K562 (cell line): ENCODE data around the gene PLOD1. TPM values are rescaled to one million over a fixed set of nuclear protein-coding genes. Genes with fewer than 3 reads are reported as not detected.
A peak's percentile ranks its signal among the peaks of the same experiment; 100 is the strongest.

Source experiments
- FUS ChIP-seq: fragments of 200-400 bp; formaldehyde crosslinking; optimal IDR thresholded peaks from 2 replicates; pipeline ENCODE3; 2017; ENCODE audit warnings: low read depth, low read length
- polyA plus RNA-seq, 8 experiments: library from polyadenylated mRNA; depleted of rRNA in 4 of 8; stranded (reverse) in 5 of 8; unstranded in 3 of 8; fragments of >200 nt; fragmentation: Nextera tagmentation in 2 of 8; fragmentation: Illumina TruSeq in 1 of 8; extraction: Ambion mirVana in 2 of 8; extraction: Trizol in 1 of 8; gene quantifications; 2 replicates each; pipeline versions ENCODE4 v1.2.1 to v1.2.3, GENCODE V29; 2011 to 2014; ENCODE audit warnings: inconsistent platforms in 1 of 8, missing spikeins in 1 of 8
- total RNA-seq, 7 experiments: library from RNA; depleted of rRNA in 6 of 7; stranded (reverse); fragments of >200 nt in 6 of 7; fragmentation: Illumina TruSeq in 2 of 7; extraction: Trizol in 2 of 7; gene quantifications; 2 replicates each; pipeline versions ENCODE4 v1.2.1 to v1.2.3, GENCODE V29; 2011 to 2021; ENCODE audit warnings: low replicate concordance in 1 of 7
- TF ChIP-seq, protein P1 (sequence below), 2 experiments: fragments of 450-650 bp in 1 of 2; sonication (generic) in 1 of 2; formaldehyde crosslinking in 1 of 2; IDR thresholded peaks; 2 replicates each; pipeline versions ENCODE4 v1.7.1 to v1.9.0; 2016 to 2022; ENCODE audit warnings: inconsistent platforms in 1 of 2, mild to moderate bottlenecking in 1 of 2, missing genetic modification reagents in 1 of 2
- TF ChIP-seq, protein P2 (sequence below), 3 experiments: IDR thresholded peaks in 2 of 3; conservative IDR thresholded peaks in 1 of 3; 2 replicates each; pipeline ENCODE4 v1.5.1; 2011 to 2012; ENCODE audit warnings: low read length in 3 of 3, mild to moderate bottlenecking in 3 of 3, control low read depth in 2 of 3, improper control_type of control experiment in 1 of 3, inconsistent platforms in 1 of 3, low read depth in 1 of 3, mixed read lengths in 1 of 3, moderate library complexity in 1 of 3; ENCODE audit not compliant: insufficient read depth in 2 of 3
- TF ChIP-seq, protein P3 (sequence below): sonication (generic); formaldehyde crosslinking; IDR thresholded peaks from 2 replicates; pipeline ENCODE4 v1.5.0; 2020; ENCODE audit warnings: missing genetic modification reagents

Gene PLOD1
- total and polyA plus RNA-seq, 9 of the 15 experiments (the other 6 are each of a cell fraction or from before 2014, with no cell fraction given) = 16.6 to 90.8 (median 52.7) TPM

DNA sequence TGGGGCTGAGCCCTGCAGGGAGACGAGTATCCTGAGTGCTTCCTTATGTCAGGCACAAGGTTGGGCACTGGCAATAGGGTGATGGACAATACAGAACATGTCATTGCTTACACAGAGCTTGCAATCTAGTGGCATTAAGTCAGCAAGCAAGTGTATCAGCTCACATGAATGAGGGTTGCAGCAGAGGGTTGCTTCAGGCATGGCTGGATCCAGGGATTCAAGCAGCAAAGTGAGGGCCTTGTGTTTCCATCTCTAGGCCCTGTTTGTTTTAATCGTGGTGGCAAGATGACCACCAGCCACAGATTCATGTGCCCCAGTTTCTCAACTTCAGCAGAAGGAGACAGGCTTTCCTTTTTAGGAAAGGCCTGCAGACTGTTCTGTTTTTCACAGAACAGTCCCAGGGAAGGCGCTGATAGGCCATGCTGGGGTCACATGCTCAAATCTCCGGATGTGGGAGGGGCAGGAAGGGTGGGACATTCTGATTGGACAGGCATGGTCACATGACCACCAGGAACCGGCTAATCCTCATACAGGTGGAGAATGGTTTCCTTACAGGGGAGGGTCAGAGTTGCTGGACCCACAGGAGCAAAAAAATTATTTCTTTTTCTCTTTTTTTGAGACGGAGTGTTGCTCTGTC is 14.4 kb downstream of the PLOD1 start (continued):
- TF ChIP-seq, protein P1, sequence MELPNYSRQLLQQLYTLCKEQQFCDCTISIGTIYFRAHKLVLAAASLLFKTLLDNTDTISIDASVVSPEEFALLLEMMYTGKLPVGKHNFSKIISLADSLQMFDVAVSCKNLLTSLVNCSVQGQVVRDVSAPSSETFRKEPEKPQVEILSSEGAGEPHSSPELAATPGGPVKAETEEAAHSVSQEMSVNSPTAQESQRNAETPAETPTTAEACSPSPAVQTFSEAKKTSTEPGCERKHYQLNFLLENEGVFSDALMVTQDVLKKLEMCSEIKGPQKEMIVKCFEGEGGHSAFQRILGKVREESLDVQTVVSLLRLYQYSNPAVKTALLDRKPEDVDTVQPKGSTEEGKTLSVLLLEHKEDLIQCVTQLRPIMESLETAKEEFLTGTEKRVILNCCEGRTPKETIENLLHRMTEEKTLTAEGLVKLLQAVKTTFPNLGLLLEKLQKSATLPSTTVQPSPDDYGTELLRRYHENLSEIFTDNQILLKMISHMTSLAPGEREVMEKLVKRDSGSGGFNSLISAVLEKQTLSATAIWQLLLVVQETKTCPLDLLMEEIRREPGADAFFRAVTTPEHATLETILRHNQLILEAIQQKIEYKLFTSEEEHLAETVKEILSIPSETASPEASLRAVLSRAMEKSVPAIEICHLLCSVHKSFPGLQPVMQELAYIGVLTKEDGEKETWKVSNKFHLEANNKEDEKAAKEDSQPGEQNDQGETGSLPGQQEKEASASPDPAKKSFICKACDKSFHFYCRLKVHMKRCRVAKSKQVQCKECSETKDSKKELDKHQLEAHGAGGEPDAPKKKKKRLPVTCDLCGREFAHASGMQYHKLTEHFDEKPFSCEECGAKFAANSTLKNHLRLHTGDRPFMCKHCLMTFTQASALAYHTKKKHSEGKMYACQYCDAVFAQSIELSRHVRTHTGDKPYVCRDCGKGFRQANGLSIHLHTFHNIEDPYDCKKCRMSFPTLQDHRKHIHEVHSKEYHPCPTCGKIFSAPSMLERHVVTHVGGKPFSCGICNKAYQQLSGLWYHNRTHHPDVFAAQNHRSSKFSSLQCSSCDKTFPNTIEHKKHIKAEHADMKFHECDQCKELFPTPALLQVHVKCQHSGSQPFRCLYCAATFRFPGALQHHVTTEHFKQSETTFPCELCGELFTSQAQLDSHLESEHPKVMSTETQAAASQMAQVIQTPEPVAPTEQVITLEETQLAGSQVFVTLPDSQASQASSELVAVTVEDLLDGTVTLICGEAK (IDR thresholded peaks at IDR 0.05) = no peak
- TF ChIP-seq, protein P1 (CRISPR knock-in tag; IDR thresholded peaks at IDR 0.05) = no peak
- TF ChIP-seq, protein P2, sequence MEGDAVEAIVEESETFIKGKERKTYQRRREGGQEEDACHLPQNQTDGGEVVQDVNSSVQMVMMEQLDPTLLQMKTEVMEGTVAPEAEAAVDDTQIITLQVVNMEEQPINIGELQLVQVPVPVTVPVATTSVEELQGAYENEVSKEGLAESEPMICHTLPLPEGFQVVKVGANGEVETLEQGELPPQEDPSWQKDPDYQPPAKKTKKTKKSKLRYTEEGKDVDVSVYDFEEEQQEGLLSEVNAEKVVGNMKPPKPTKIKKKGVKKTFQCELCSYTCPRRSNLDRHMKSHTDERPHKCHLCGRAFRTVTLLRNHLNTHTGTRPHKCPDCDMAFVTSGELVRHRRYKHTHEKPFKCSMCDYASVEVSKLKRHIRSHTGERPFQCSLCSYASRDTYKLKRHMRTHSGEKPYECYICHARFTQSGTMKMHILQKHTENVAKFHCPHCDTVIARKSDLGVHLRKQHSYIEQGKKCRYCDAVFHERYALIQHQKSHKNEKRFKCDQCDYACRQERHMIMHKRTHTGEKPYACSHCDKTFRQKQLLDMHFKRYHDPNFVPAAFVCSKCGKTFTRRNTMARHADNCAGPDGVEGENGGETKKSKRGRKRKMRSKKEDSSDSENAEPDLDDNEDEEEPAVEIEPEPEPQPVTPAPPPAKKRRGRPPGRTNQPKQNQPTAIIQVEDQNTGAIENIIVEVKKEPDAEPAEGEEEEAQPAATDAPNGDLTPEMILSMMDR (IDR thresholded peaks at IDR 0.05 in 2 of 3, conservative IDR thresholded peaks at IDR 0.05 in 1 of 3; ENCODE audit: insufficient read depth in 2 of 3, low read depth in 1 of 3, low read length in 3 of 3) = no peak
- TF ChIP-seq FUS = no peak
- TF ChIP-seq, protein P3, sequence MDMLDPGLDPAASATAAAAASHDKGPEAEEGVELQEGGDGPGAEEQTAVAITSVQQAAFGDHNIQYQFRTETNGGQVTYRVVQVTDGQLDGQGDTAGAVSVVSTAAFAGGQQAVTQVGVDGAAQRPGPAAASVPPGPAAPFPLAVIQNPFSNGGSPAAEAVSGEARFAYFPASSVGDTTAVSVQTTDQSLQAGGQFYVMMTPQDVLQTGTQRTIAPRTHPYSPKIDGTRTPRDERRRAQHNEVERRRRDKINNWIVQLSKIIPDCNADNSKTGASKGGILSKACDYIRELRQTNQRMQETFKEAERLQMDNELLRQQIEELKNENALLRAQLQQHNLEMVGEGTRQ (CRISPR knock-in tag) = peak; percentile 93
